ENCODE data around the gene PARP12.

DNA sequence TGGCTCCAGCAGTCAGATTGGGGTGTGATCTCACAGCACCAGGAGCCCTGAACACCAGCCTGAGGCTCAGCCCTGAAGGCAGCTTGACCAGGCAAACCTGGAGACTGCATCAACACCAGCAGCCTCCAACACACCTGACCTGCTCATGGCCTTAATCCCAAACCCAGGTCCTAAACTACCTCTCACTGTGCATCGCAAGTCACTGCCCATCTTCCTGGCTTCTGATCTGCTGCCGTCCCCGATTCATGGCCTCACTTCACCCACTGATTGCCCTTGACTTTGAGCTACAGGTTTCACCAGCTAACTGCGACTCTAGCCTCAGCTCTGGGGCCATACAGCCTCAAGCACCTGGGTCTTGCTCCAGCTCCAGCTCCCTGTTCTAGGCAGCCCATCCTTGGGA lies 49.1 kb downstream of the PARP12 start:
- TF ChIP-seq SIN3A (IDR thresholded peaks at IDR 0.05; ENCODE audit: borderline replicate concordance, insufficient read depth, low read length) (no peak), TAF1 (IDR thresholded peaks at IDR 0.05; ENCODE audit: borderline replicate concordance, insufficient read depth, low read length) (no peak), POLR2AphosphoS5 (IDR thresholded peaks at IDR 0.05; ENCODE audit: low read depth, low read length) (no peak), FOXP2 (optimal IDR thresholded peaks at IDR 0.05; ENCODE audit: borderline replicate concordance, extremely low read depth, extremely low read length, insufficient read depth) (no peak)
- TF ChIP-seq, protein P1, sequence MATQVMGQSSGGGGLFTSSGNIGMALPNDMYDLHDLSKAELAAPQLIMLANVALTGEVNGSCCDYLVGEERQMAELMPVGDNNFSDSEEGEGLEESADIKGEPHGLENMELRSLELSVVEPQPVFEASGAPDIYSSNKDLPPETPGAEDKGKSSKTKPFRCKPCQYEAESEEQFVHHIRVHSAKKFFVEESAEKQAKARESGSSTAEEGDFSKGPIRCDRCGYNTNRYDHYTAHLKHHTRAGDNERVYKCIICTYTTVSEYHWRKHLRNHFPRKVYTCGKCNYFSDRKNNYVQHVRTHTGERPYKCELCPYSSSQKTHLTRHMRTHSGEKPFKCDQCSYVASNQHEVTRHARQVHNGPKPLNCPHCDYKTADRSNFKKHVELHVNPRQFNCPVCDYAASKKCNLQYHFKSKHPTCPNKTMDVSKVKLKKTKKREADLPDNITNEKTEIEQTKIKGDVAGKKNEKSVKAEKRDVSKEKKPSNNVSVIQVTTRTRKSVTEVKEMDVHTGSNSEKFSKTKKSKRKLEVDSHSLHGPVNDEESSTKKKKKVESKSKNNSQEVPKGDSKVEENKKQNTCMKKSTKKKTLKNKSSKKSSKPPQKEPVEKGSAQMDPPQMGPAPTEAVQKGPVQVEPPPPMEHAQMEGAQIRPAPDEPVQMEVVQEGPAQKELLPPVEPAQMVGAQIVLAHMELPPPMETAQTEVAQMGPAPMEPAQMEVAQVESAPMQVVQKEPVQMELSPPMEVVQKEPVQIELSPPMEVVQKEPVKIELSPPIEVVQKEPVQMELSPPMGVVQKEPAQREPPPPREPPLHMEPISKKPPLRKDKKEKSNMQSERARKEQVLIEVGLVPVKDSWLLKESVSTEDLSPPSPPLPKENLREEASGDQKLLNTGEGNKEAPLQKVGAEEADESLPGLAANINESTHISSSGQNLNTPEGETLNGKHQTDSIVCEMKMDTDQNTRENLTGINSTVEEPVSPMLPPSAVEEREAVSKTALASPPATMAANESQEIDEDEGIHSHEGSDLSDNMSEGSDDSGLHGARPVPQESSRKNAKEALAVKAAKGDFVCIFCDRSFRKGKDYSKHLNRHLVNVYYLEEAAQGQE (IDR thresholded peaks at IDR 0.05; ENCODE audit: insufficient read depth in 1 of 2, low read depth in 2 of 2, low read length in 2 of 2), result no peak

All from PFSK-1 (cell line).